Measurements from ENCODE around the gene SOHLH1.

GRCh38 chr9:135649508-135649907 is 49.8 kb downstream of the SOHLH1 start:
- TF ChIP-seq CTCF (IDR thresholded peaks at IDR 0.05; ENCODE audit: insufficient read depth, low read length, poor library complexity, severe bottlenecking) (no peak), EZH2phosphoT487 (conservative IDR thresholded peaks at IDR 0.05; ENCODE audit: low read length) (no peak)
